B cell (primary cell): ENCODE measurements around the gene MAP3K6. TPM values are rescaled to one million over a fixed set of nuclear protein-coding genes. Genes with fewer than 3 reads are reported as not detected.

Source experiments
- ATAC-seq: fragments of 200-7000 bp; cut with Tn5 transposase; one replicate; pipeline ENCODE4 v1.10.0; 2021; ENCODE audit warnings: low read depth, mild to moderate bottlenecking, moderate number of reproducible peaks, moderate library complexity
- CTCF ChIA-PET: fragments of 350-600 bp; sonication (Branson Sonifier 250); formaldehyde crosslinking; loops from one replicate; lab custom pipeline; 2021; ENCODE audit warnings: antibody characterized with exemption, inconsistent platforms; lab: Charles Lee
- POLR2A ChIA-PET: fragments of 350-600 bp; sonication (Branson Sonifier 250); formaldehyde crosslinking; loops from one replicate; lab custom pipeline; 2021; ENCODE audit warnings: antibody characterized with exemption; lab: Charles Lee
- DNase-seq: peaks from one replicate; pipeline ENCODE4 v3.0.0; 2013
- H2AFZ ChIP-seq: 2 replicates; pipeline ENCODE4 v1.6.1; 2012; ENCODE audit warnings: mild to moderate bottlenecking, low read depth, low read length; ENCODE audit not compliant: insufficient read depth, poor library complexity, severe bottlenecking
- H3K27ac ChIP-seq, 2 donors: 1 replicate in 1 of 2; 2 replicates in 1 of 2; pipeline ENCODE4 v1.5.1; 2012 to 2013; ENCODE audit warnings: low read length in 2 of 2, mild to moderate bottlenecking in 2 of 2, moderate library complexity in 1 of 2
- H3K27me3 ChIP-seq, 4 experiments: fragments of 200-600 bp in 1 of 4; sonication (generic) in 1 of 4; replicated peaks in 1 of 4; 1 replicate in 2 of 4; 2 replicates in 2 of 4; pipeline versions ENCODE4 v1.6.1 to v1.7.0; 2013 to 2016; ENCODE audit warnings: low read length in 3 of 4, mild to moderate bottlenecking in 2 of 4, mixed read lengths in 1 of 4, moderate library complexity in 1 of 4; ENCODE audit not compliant: insufficient read depth in 4 of 4, control insufficient read depth in 3 of 4; ENCODE audit errors: control extremely low read depth in 1 of 4
- H3K36me3 ChIP-seq, 2 experiments: replicated peaks in 1 of 2; 1 replicate in 1 of 2; 2 replicates in 1 of 2; pipeline versions ENCODE4 v1.6.1 to v1.7.1; 2013; ENCODE audit warnings: low read length in 1 of 2; ENCODE audit not compliant: insufficient read depth in 2 of 2, control insufficient read depth in 1 of 2; ENCODE audit errors: control extremely low read depth in 1 of 2, extremely low read depth in 1 of 2
- H3K4me1 ChIP-seq, 2 donors: fragments of 200-600 bp in 1 of 2; sonication (generic) in 1 of 2; 1 replicate in 1 of 2; 2 replicates in 1 of 2; pipeline versions ENCODE4 v1.5.1 to v1.6.1; 2013 to 2017; ENCODE audit warnings: low read length in 2 of 2; ENCODE audit not compliant: control insufficient read depth in 2 of 2, insufficient read depth in 2 of 2
- H3K4me2 ChIP-seq: replicated peaks from 2 replicates; pipeline ENCODE3; 2012; ENCODE audit warnings: mild to moderate bottlenecking, low read depth, low read length; ENCODE audit not compliant: poor library complexity, severe bottlenecking
- H3K4me3 ChIP-seq, 5 experiments: fragments of 200-600 bp in 1 of 5; sonication (generic) in 1 of 5; 1 replicate in 3 of 5; 2 replicates in 2 of 5; pipeline versions ENCODE4 v1.5.1 to v1.7.0; 2011 to 2016; ENCODE audit warnings: low read length in 4 of 5, mild to moderate bottlenecking in 4 of 5, low read depth in 2 of 5, control low read depth in 1 of 5, moderate library complexity in 1 of 5; ENCODE audit not compliant: insufficient read depth in 1 of 5; ENCODE audit errors: control extremely low read depth in 1 of 5, extremely low read depth in 1 of 5
- H3K79me2 ChIP-seq: fragments of 200-600 bp; sonication (generic); one replicate; pipeline ENCODE4 v1.6.0; 2016; ENCODE audit warnings: low read length; ENCODE audit not compliant: control insufficient read depth, insufficient read depth
- H3K9ac ChIP-seq: fragments of 200-600 bp; sonication (generic); 2 replicates; pipeline ENCODE4 v1.6.1; 2017; ENCODE audit warnings: mild to moderate bottlenecking, low read length, moderate library complexity
- H3K9me3 ChIP-seq, 3 donors: one replicate each; pipeline versions ENCODE4 v1.6.1 to v1.7.1; 2013; ENCODE audit warnings: low read length in 2 of 3; ENCODE audit not compliant: control insufficient read depth in 2 of 3, insufficient read depth in 1 of 3; ENCODE audit errors: control extremely low read depth in 1 of 3
- H4K20me1 ChIP-seq: 2 replicates; pipeline ENCODE4 v1.6.0; 2012; ENCODE audit warnings: mild to moderate bottlenecking, low read length; ENCODE audit not compliant: insufficient read depth, control insufficient read depth, poor library complexity, severe bottlenecking
- H3K27ac Mint-ChIP-seq: one replicate; pipeline ENCODE4 v1.8.0; 2021; ENCODE audit warnings: mixed read lengths
- H3K27me3 Mint-ChIP-seq: one replicate; pipeline ENCODE4 v1.8.0; 2021; ENCODE audit warnings: mixed read lengths
- H3K4me1 Mint-ChIP-seq: one replicate; pipeline ENCODE4 v1.8.0; 2021; ENCODE audit warnings: mixed read lengths
- H3K4me3 Mint-ChIP-seq: one replicate; pipeline ENCODE4 v1.8.0; 2021; ENCODE audit warnings: mixed read lengths
- H3K9me3 Mint-ChIP-seq: one replicate; pipeline ENCODE4 v1.8.0; 2022; ENCODE audit warnings: mixed read lengths; ENCODE audit not compliant: insufficient read depth
- EZH2 ChIP-seq: IDR thresholded peaks from 2 replicates; pipeline ENCODE4 v1.6.1; 2012; ENCODE audit warnings: borderline replicate concordance, low read depth, mild to moderate bottlenecking, moderate library complexity, low read length; ENCODE audit not compliant: insufficient read depth, poor library complexity, severe bottlenecking
- WGBS: methylation state at CpG from one replicate; pipeline ENCODE4 v1.1.5; 2013; ENCODE audit warnings: missing lambda C conversion rate; ENCODE audit not compliant: insufficient coverage; 5-methylcytosine and 5-hydroxymethylcytosine counted together
- intact Hi-C: fragments of 100-400 bp; cut with micrococcal nuclease; formaldehyde crosslinking; loops from one replicate; pipeline ENCODE4 v1.10.0; 2022
- polyA plus RNA-seq: library from polyadenylated mRNA; depleted of rRNA; stranded (reverse); fragments of >200 nt; gene quantifications from 2 replicates; pipeline ENCODE4 v1.2.3, GENCODE V29; 2012
- total RNA-seq, 2 donors: library from RNA; stranded (reverse); fragments of 120-200 nt in 1 of 2; gene quantifications; 1 replicate in 1 of 2; 2 replicates in 1 of 2; pipeline versions ENCODE4 v1.2.3 to v1.2.4, GENCODE V29; 2013 to 2022
- TF ChIP-seq, protein P1 (sequence below): fragments of 200-600 bp; IDR thresholded peaks from one replicate; pipeline ENCODE4 v1.8.0; 2022; ENCODE audit warnings: antibody characterized with exemption, mild to moderate bottlenecking

Gene MAP3K6
- total and polyA plus RNA-seq, 2 donors (not counting 1 experiment from before 2014, with no cell fraction given): 9.4 to 11.0 TPM

DNA sequence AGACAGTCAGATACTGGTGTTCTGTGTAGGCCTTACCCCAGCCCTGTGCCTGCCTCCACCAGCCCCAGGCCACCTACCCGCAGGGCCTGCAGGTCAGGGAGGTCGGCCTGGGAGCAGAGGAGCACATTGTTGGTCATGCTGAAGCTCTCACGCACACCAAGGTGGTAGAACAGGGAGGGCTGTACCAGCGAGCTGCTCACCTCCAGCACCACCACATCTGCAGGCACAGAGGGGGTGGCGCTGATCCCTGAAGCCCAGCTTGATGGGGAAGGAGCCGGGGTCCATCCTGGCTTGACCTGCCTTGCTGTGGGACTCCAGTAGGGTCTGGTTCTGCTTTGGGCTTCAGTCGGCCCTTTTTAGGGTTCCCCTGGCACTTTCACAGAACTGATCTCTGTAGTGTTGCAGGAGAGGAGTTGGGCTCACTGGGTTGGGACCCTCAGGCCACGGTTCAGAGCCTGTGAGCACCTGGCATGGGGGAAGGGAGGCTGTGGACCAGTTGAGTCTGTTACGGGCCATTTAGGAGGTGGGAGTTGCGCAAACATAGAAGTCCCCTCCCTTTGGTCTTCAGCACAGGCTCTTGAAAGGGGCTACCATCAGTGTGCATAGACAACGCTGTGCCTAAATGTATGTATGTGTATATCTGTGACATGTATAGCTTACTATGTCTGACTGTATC is 1.9 kb downstream of the MAP3K6 start:
- peaks cover 29 to 46% of the 10 kb centered on the region in 2 donors for H3K4me1 ChIP-seq
- no peaks in the 10 kb centered on the region for H3K9me3 ChIP-seq
- H3K27me3 ChIP-seq: no peaks in the 10 kb centered on the region
- H3K27ac ChIP-seq: no peak overlapping the region
- no peak for DNase-seq
- Mint-ChIP-seq H3K9me3 (no peaks in the 10 kb centered on the region), H3K27ac (peak overlapping the region; percentile 82), H3K27me3 (no peaks in the 10 kb centered on the region), H3K4me1 (peaks cover 54% of the 10 kb centered on the region), H3K4me3 (peak overlapping the region; percentile 93)
- H3K9ac ChIP-seq: no peak overlapping the region
- H3K36me3 ChIP-seq: no peaks in the 10 kb centered on the region
- peak overlapping the region; percentile 17 for H2AFZ ChIP-seq
- ATAC-seq: no peak
- H4K20me1 ChIP-seq: no peaks in the 10 kb centered on the region
- peak overlapping the region; percentile 99 for H3K4me2 ChIP-seq
- intact Hi-C loops: loop anchor here (1.0 to 5.0 kb wide), 3 partner anchors 8 to 43 kb away; partner anchors contain the start of gene TMEM222
- ChIA-PET POLR2A (interaction anchor here (0.6 to 4.7 kb wide), 8 partner anchors 8 to 203 kb away, joined by 3 to 14 read pairs (median 4); partner anchors contain the start of genes CD164L2 and SYTL1), CTCF (interaction anchor here (1.1 to 8.5 kb wide), 14 partner anchors 7 to 305 kb away, joined by 3 to 74 read pairs (median 8); partner anchors contain the start of genes GPR3 and SYTL1)
- H3K4me3 ChIP-seq: peak overlapping the region in 3 of 5 experiments; percentile 59 to 74 (median 68)
- no peaks in the 10 kb centered on the region for H3K79me2 ChIP-seq
- TF ChIP-seq, protein P1, sequence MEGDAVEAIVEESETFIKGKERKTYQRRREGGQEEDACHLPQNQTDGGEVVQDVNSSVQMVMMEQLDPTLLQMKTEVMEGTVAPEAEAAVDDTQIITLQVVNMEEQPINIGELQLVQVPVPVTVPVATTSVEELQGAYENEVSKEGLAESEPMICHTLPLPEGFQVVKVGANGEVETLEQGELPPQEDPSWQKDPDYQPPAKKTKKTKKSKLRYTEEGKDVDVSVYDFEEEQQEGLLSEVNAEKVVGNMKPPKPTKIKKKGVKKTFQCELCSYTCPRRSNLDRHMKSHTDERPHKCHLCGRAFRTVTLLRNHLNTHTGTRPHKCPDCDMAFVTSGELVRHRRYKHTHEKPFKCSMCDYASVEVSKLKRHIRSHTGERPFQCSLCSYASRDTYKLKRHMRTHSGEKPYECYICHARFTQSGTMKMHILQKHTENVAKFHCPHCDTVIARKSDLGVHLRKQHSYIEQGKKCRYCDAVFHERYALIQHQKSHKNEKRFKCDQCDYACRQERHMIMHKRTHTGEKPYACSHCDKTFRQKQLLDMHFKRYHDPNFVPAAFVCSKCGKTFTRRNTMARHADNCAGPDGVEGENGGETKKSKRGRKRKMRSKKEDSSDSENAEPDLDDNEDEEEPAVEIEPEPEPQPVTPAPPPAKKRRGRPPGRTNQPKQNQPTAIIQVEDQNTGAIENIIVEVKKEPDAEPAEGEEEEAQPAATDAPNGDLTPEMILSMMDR: no peak
- no peak for TF ChIP-seq EZH2
- 78% methylated on average over 10 of the region's 11 CpGs for WGBS
